Transverse colon (tissue), 4 donors: ENCODE data around the gene SPG7.

ENCODE experiments used
- CTCF ChIP-seq, 5 experiments: fragments of 200-600 bp in 3 of 5; fragments of 450-650 bp in 2 of 5; sonication (generic) in 3 of 5; IDR thresholded peaks; 1 replicate in 2 of 5; 2 replicates in 3 of 5; pipeline ENCODE4 v1.5.1; 2016 to 2017; ENCODE audit warnings: antibody characterized with exemption in 5 of 5, inconsistent platforms in 3 of 5, mild to moderate bottlenecking in 2 of 5, moderate library complexity in 1 of 5
- EP300 ChIP-seq: sonication (generic); formaldehyde crosslinking; IDR thresholded peaks from one replicate; pipeline ENCODE4 v1.6.1; 2017; ENCODE audit warnings: antibody characterized with exemption, low read depth
- POLR2A ChIP-seq: fragments of 450-650 bp; IDR thresholded peaks from one replicate; pipeline ENCODE4 v1.6.1; 2016; ENCODE audit warnings: antibody characterized with exemption, mild to moderate bottlenecking, moderate library complexity
- POLR2AphosphoS5 ChIP-seq, 3 donors: sonication (generic); formaldehyde crosslinking; IDR thresholded peaks; one replicate each; pipeline ENCODE4 v1.6.1; 2016; ENCODE audit warnings: antibody characterized with exemption in 3 of 3

- TF ChIP-seq CTCF (IDR thresholded peaks at IDR 0.05) (no peak), EP300 (no peak), POLR2A (no peak), POLR2AphosphoS5 (IDR thresholded peaks at IDR 0.05) (no peak)
Measured at GRCh38 chr16:89547860-89548259, 39.7 kb downstream of the SPG7 start.
